Measurements from ENCODE around the gene UBE2QL1.
A peak's percentile ranks its signal among the peaks of the same experiment; 100 is the strongest.

Gene UBE2QL1

GRCh38 chr5:6480133-6481051 lies 31.7 kb downstream of the UBE2QL1 start:
- DNase-seq = peak in 1 of 2 donors; percentile 3

- DNase-seq = no peak
These were observed 34.1 kb downstream of the UBE2QL1 start for GRCh38 chr5:6482735-6483134.

GRCh38 chr5:6483880-6484382 lies 35.3 kb downstream of the UBE2QL1 start:
- DNase-seq = peak in 1 of 2 donors; percentile 6

GRCh38 chr5:6484446-6484845 lies 35.8 kb downstream of the UBE2QL1 start:
- no peak for DNase-seq

- DNase-seq = no peak
These were observed 36.2 kb downstream of the UBE2QL1 start for GRCh38 chr5:6484899-6485298.

GRCh38 chr5:6485441-6485840 lies 36.8 kb downstream of the UBE2QL1 start:
- DNase-seq = no peak

GRCh38 chr5:6486074-6486473 lies 37.4 kb downstream of the UBE2QL1 start:
- no peak for DNase-seq

- no peak for DNase-seq
These were observed 38.4 kb downstream of the UBE2QL1 start for GRCh38 chr5:6487081-6487480.

GRCh38 chr5:6488021-6488420 lies 39.4 kb downstream of the UBE2QL1 start:
- no peak for DNase-seq

GRCh38 chr5:6489643-6490185 lies 41.1 kb downstream of the UBE2QL1 start:
- no peak for DNase-seq

GRCh38 chr5:6490246-6490645 lies 41.6 kb downstream of the UBE2QL1 start:
- no peak for DNase-seq

- no peak for DNase-seq
These were observed 42.0 kb downstream of the UBE2QL1 start for GRCh38 chr5:6490693-6491092.

GRCh38 chr5:6491196-6491918 lies 42.7 kb downstream of the UBE2QL1 start:
- DNase-seq = no peak

GRCh38 chr5:6491919-6492290 lies 43.2 kb downstream of the UBE2QL1 start:
- no peak for DNase-seq

- DNase-seq = no peak
These were observed 44.3 kb downstream of the UBE2QL1 start for GRCh38 chr5:6492934-6493333.

- no peak for DNase-seq
These were observed 45.2 kb downstream of the UBE2QL1 start for GRCh38 chr5:6493681-6494454.

GRCh38 chr5:6494939-6495338 lies 46.3 kb downstream of the UBE2QL1 start:
- DNase-seq = no peak

GRCh38 chr5:6495433-6496206 lies 47.0 kb downstream of the UBE2QL1 start:
- no peak for DNase-seq

GRCh38 chr5:6496207-6496584 lies 47.5 kb downstream of the UBE2QL1 start:
- no peak for DNase-seq

- DNase-seq = no peak
These were observed 48.0 kb downstream of the UBE2QL1 start for GRCh38 chr5:6496636-6497035.

- no peak for DNase-seq
These were observed 48.6 kb downstream of the UBE2QL1 start for GRCh38 chr5:6497262-6497661.

GRCh38 chr5:6498968-6499367 lies 50.3 kb downstream of the UBE2QL1 start:
- DNase-seq = no peak
